ENCODE measurements around the gene ELMO1.
"Not testable (repeated sequence)": the region's sequence is repeated elsewhere in the genome, so short reads cannot be mapped to it uniquely, and the experiment has no call there.

Gene ELMO1

GRCh38 chr7:37193087-37193774 lies 255.4 kb downstream of the ELMO1 start:
- no peak for DNase-seq (ENCODE audit: low read depth in 2 of 2)

GRCh38 chr7:37191797-37192196 lies 256.9 kb downstream of the ELMO1 start:
- DNase-seq (ENCODE audit: low read depth in 2 of 2) = no peak

GRCh38 chr7:37187179-37187578 lies 261.5 kb downstream of the ELMO1 start:
- no peak for DNase-seq (ENCODE audit: low read depth in 2 of 2)

- DNase-seq (ENCODE audit: low read depth in 2 of 2) = no peak
Observed at GRCh38 chr7:37186753-37187152, 261.9 kb downstream of the ELMO1 start.

- DNase-seq (ENCODE audit: low read depth in 2 of 2) = no peak
Observed at GRCh38 chr7:37181550-37181932, 267.1 kb downstream of the ELMO1 start.

GRCh38 chr7:37180828-37181549 lies 267.7 kb downstream of the ELMO1 start:
- DNase-seq (ENCODE audit: low read depth in 2 of 2) = no peak

GRCh38 chr7:37176079-37176478 lies 272.6 kb downstream of the ELMO1 start:
- DNase-seq (ENCODE audit: low read depth in 2 of 2) = no peak

- no peak for DNase-seq (ENCODE audit: low read depth in 2 of 2)
Observed at GRCh38 chr7:37174460-37174859, 274.2 kb downstream of the ELMO1 start.

GRCh38 chr7:37173670-37174069 lies 275.0 kb downstream of the ELMO1 start:
- DNase-seq (ENCODE audit: low read depth in 2 of 2) = no peak

- no peak for DNase-seq (ENCODE audit: low read depth in 2 of 2)
Observed at GRCh38 chr7:37162106-37162505, 286.6 kb downstream of the ELMO1 start.

GRCh38 chr7:37160656-37161055 lies 288.0 kb downstream of the ELMO1 start:
- no peak for DNase-seq (ENCODE audit: low read depth in 2 of 2)

GRCh38 chr7:37153376-37153775 lies 295.3 kb downstream of the ELMO1 start:
- DNase-seq (ENCODE audit: low read depth in 2 of 2) = no peak

- DNase-seq (ENCODE audit: low read depth in 2 of 2) = no peak
Observed at GRCh38 chr7:37151741-37152413, 296.8 kb downstream of the ELMO1 start.

GRCh38 chr7:37150856-37151255 lies 297.8 kb downstream of the ELMO1 start:
- DNase-seq (ENCODE audit: low read depth in 2 of 2) = no peak

- DNase-seq (ENCODE audit: low read depth in 2 of 2) = no peak
Observed at GRCh38 chr7:37150180-37150579, 298.5 kb downstream of the ELMO1 start.

GRCh38 chr7:37149773-37150124 lies 298.9 kb downstream of the ELMO1 start:
- DNase-seq (ENCODE audit: low read depth in 2 of 2) = no peak

- no peak for DNase-seq (ENCODE audit: low read depth in 2 of 2)
Observed at GRCh38 chr7:37149051-37149772, 299.5 kb downstream of the ELMO1 start.

- no peak for DNase-seq (ENCODE audit: low read depth in 2 of 2)
Observed at GRCh38 chr7:37145682-37146081, 303.0 kb downstream of the ELMO1 start.

GRCh38 chr7:37144423-37144822 lies 304.2 kb downstream of the ELMO1 start:
- DNase-seq (ENCODE audit: low read depth in 2 of 2) = no peak

GRCh38 chr7:37142958-37143357 lies 305.7 kb downstream of the ELMO1 start:
- no peak for DNase-seq (ENCODE audit: low read depth in 2 of 2)

- DNase-seq (ENCODE audit: low read depth in 2 of 2) = no peak
Observed at GRCh38 chr7:37141742-37142141, 306.9 kb downstream of the ELMO1 start.

- DNase-seq (ENCODE audit: low read depth in 2 of 2) = not testable (repeated sequence)
Observed at GRCh38 chr7:37133902-37134301, 314.8 kb downstream of the ELMO1 start.
